Stimulated activated CD8-positive, alpha-beta memory T cell treated with anti-CD3 and anti-CD28 coated beads, Interleukin-7, amount 100 ng/mL, for 48 hours (primary cell): ENCODE data around the gene ERGIC1.

ENCODE experiments used
- DNase-seq, 2 donors: peaks; one replicate each; pipeline ENCODE4 v3.0.0-alpha.2; 2020; ENCODE audit warnings: low read depth in 1 of 2; ENCODE audit errors: extremely low read depth in 1 of 2

ERGIC1 gene

DNA sequence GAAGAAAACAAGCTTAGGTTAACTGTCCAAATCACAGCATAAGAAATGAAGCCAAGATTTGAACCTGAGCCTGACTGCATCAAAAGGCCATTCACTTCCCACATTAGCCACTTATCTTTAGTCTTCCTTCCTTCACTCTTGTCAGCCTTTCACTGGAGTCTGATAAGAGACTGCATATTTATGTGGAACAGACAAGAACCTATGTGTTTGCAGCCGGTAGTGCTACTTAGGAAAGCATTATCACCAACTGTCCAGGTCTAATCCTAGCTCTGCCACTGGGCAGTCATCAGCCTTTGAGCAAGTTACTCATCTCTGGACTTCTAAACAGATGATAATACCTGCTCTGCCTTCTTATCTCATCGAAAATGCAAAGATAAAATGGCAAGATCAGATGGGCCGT is 137.4 kb downstream of the ERGIC1 start:
- DNase-seq: no peak

DNA sequence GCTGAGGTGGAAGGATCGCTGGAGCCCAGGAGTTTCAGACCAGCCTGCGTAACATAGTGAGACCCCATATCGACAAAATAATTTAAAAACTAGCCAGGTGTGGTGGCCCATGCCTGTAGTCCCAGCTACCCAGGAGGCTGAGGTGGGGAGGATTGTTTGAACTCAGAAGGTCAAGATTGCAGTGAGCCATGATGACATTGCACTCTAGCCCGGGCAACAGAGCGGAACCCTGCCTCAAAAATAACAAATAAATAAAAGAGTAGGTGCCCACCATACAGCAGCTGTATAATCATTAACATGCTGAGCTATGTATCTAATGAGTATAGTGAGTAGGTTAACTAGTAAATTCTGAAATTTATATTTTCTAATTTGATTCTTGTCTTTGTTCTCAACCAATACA is 138.5 kb downstream of the ERGIC1 start:
- no peak for DNase-seq

DNA sequence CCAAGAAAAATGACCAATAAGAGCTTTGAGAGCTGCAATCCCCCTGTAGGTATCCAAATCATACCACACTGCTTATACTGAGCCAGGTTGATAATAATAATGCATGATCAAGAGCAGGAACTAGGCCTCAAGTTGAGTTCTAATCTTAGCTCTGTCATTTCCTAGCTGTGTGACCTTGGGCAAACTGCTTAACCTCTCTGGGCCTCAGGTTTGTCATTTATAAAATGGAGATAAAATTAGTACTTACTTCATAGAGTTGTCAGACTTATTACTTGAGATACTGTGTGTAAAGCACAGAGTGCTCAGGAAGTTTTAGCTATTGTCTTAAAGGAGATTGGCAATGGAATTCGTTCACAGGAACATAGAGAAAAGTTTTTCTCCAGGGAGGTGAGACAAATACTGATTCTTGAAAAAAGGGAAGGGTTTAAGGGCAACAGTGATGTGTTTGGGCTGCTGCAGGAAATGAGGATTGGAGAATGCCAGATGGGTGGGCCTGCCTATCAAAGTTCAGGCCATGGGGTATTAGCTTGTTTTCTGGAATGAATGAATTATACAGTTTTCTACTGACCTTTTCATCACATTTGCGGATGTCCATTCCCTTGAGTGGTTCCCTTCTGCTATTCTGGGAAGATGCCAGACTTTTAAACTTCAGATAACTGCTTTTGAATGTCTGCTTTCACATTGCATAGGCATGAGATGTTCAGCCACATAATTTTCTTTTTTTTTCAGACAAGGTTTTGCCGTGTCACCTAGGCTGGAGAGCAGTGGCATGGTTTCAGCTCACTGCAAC is 139.3 kb downstream of the ERGIC1 start:
- DNase-seq: no peak

DNA sequence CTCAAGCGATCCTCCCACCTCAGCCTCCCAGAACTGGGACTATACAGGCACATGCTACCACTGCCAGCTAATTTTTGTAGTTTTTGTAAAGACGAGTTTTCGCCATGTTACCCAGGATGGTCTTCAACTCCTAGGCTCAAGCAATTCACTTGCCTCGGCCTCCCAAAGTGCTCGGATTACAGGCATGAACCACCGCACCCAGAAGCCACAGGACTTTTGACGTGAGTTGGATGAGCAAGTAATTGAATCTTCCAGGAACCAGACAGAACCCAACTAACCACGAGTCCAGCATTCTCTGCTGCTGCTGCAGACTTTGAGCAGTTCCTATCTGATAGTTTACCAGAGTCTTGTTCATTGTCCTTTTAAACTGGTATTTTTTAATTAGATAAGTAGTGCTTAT is 139.9 kb downstream of the ERGIC1 start:
- DNase-seq: no peak

DNA sequence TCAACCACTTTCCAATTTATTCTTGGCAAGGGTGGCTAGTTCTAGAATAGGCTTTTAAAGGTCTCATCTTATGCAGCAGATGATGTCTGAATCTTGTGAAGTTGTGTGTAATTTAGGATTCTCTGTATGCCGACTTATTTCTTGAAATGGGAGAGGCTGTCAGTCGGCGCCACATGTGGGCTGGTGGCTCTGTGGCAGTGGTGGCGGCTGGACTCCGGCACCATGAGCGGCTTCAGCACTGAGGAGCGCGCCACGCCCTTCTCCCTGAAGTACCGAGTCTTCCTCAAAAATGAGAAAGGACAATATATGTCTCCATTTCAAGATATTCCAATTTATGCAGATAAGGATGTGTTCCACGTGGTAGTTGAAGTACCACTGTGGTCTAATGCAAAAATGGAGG is 141.2 kb downstream of the ERGIC1 start:
- DNase-seq: no peak

DNA sequence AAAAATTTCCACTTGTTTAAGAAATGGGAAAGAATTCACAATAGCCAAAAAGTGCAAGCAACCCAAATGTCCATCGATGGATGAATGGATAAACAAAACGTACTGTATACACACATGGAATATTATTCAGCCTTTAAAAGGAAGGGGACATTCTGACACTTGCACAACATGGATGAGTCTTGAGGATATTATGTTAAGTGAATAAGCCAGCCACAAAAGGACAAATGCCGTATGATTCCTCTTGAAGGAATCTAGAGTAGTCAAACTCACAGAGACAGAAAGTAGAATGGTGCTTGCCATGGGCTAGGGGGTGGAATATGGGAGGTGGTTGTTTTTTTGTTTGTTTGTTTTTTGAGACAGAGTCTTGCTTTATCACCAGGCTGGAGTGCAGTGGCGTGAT is 145.7 kb downstream of the ERGIC1 start:
- no peak for DNase-seq

GRCh38 chr5:172981931-172982330 is 147.9 kb downstream of the ERGIC1 start:
- DNase-seq: no peak

GRCh38 chr5:172983542-172984243 is 149.6 kb downstream of the ERGIC1 start, which contains the start of gene ATP6V0E1:
Gene ATP6V0E1, plus strand, starts transcription at chr5:172983771. Its CDS starts 90 bp downstream, at chr5:172983861.
- peak; percentile 91 for DNase-seq

DNA sequence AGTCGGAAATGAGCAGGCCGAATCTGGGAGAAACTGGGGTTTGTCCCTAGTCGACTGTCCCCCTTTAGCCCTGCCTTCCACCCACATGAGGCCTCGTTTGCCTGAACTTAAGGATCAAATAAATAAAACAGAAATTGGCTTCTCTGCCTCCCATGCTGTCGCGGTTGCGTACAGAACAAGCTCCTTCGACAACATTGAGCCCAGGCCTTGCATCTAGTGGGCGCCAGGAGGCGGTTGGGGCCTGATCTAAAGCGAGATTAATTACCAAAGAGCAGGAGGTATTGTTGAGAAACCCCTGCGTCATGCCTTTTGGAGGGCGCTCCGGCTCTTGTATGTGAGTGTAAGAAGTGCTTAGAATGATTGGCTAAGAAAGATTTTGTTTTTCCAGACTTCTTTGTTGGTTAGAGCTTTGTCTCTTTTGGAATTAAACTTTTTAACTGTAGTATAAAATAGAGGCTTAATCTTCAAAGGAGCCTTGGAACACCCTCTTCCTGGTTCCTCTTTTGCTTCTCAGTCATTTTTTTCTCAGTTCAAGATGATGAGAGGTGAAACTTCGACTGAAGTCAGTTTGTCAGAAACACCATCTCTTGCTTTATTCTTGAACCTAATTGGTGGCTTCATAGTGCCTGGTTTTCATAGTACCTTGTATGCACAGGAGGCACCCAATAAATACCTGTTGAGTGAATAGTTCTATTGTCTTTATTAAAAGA is 150.3 kb downstream of the ERGIC1 start:
- peak; percentile 39 to 74 for DNase-seq

- no peak for DNase-seq
Measured at GRCh38 chr5:172985596-172985995, 151.5 kb downstream of the ERGIC1 start.

- DNase-seq: no peak
Measured at GRCh38 chr5:172988276-172988675, 154.2 kb downstream of the ERGIC1 start.

- DNase-seq: no peak
Measured at GRCh38 chr5:172990776-172991175, 156.7 kb downstream of the ERGIC1 start.

DNA sequence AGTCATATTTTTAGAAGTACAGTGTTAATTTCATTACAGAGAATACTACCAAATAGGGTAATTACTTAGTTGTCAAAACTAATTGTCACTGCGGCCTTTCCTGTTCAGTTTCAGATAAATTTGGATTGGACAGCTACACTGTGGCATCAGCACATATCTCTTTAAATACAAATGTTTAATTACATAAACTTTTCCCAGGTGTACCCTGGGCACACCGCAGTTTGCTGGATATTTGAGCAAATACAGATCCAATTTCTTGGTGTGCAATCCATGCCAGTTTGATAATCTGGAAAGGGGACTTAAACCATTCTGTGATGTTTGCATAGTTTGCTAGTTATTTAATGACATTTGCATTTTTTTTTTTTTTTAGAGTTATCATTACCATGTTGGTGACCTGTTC is 160.4 kb downstream of the ERGIC1 start:
- no peak for DNase-seq

DNA sequence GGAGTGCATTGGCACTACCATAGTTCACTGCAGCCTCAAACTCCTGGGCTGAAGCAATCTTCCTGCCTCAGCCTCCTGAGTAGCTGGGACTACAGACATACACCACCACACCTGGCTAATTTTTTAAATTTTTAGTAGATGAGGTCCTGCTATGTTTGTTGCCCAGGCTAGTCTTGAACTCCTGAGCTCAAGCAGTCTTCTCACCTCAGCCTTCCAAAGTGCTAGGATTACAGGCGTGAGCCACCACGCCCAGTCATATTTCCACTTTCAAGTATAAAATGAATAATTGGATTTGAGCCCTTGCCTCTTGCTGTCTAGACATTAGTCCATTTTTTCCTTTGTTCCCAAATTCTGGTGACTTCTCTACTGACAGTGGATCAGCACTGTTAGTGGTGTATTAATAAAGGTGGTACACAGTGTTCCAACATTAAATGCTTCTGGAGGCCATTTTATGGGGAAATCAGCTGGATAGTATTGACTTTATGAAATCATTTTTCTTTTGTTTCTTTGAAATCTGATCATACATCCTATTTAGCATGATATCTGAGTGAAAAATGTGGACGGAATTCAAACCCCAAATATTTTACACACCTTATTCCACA is 165.4 kb downstream of the ERGIC1 start:
- no peak for DNase-seq

- no peak for DNase-seq
Measured at GRCh38 chr5:172999974-173000373, 165.9 kb downstream of the ERGIC1 start.

DNA sequence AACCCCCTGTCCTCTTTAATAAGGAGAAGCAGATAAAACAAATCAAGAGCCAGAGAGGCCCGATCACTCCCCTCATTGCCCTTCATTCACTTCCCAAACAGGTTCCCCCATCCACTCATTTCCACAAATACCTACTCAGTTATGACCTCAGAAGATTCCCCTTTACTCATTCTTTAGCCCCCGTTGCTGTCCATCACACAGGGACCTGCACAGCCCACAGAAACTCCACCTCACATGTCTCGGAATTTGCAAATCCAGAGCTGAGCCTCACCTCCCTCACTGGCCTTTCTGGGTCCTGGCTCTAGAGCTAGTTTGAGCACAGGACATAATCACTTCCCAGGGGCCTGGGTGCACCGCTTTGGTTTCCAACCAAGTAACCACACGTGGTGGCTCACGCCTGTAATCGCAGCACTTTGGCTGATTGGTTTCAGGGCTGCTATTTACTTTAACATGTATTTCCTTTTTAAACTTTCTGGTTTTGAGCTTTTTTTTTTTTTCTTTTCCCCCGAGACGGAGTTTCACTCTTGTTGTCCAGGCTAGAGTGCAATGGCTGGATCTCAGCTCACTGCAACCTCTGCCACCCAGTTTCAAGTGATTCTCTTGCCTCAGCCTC is 167.3 kb downstream of the ERGIC1 start:
- DNase-seq: no peak
